Endodermal cell (in vitro differentiated cells): ENCODE results near the gene SERPINA5. TPM values are rescaled to one million over a fixed set of nuclear protein-coding genes. Genes with fewer than 3 reads are reported as not detected.

Source experiments
- DNase-seq: peaks from one replicate; pipeline ENCODE4 v3.0.0-alpha.2; 2017
- H3K27ac ChIP-seq: 2 replicates; pipeline ENCODE4 v1.5.1; 2013; ENCODE audit warnings: mild to moderate bottlenecking, low read depth, low read length, moderate library complexity
- H3K27me3 ChIP-seq: 2 replicates; pipeline ENCODE4 v1.6.1; 2013; ENCODE audit warnings: mild to moderate bottlenecking, low read length, moderate library complexity; ENCODE audit not compliant: insufficient read depth, control insufficient read depth, poor library complexity, severe bottlenecking
- H3K36me3 ChIP-seq: 2 replicates; pipeline ENCODE4 v1.7.0; 2013; ENCODE audit warnings: mild to moderate bottlenecking, low read length, moderate library complexity; ENCODE audit not compliant: control insufficient read depth, insufficient read depth
- H3K4me1 ChIP-seq: one replicate; pipeline ENCODE4 v1.7.0; 2013; ENCODE audit warnings: low read length; ENCODE audit not compliant: control insufficient read depth, insufficient read depth
- H3K4me3 ChIP-seq: 2 replicates; pipeline ENCODE4 v1.5.1; 2013; ENCODE audit warnings: mild to moderate bottlenecking, low read length, moderate library complexity
- H3K9ac ChIP-seq: 2 replicates; pipeline ENCODE4 v1.6.1; 2013; ENCODE audit warnings: mild to moderate bottlenecking, low read length, moderate library complexity; ENCODE audit not compliant: poor library complexity, severe bottlenecking; ENCODE audit errors: extremely low read depth
- H3K9me3 ChIP-seq: 2 replicates; pipeline ENCODE4 v1.6.1; 2013; ENCODE audit warnings: mild to moderate bottlenecking, low read length, moderate library complexity; ENCODE audit not compliant: control insufficient read depth
- H3K27ac Mint-ChIP-seq: 2 replicates; pipeline ENCODE4 v1.8.0; 2020; ENCODE audit warnings: mixed read lengths
- H3K27me3 Mint-ChIP-seq: 2 replicates; pipeline ENCODE4 v1.8.0; 2021; ENCODE audit warnings: mild to moderate bottlenecking, mixed read lengths; ENCODE audit not compliant: insufficient read depth
- H3K36me3 Mint-ChIP-seq: 2 replicates; pipeline ENCODE4 v1.8.0; 2020; ENCODE audit warnings: low read depth, mixed read lengths
- H3K4me1 Mint-ChIP-seq: 2 replicates; pipeline ENCODE4 v1.8.0; 2020; ENCODE audit warnings: mixed read lengths
- H3K4me3 Mint-ChIP-seq: 2 replicates; pipeline ENCODE4 v1.8.0; 2020; ENCODE audit warnings: mild to moderate bottlenecking, moderate library complexity, mixed read lengths
- H3K9me3 Mint-ChIP-seq: 2 replicates; pipeline ENCODE4 v1.8.0; 2020; ENCODE audit warnings: mild to moderate bottlenecking, mixed read lengths
- WGBS, 2 experiments: methylation state at CpG; one replicate each; pipeline versions ENCODE4 v1.1.5 to v1.1.7; 2013; ENCODE audit warnings: missing lambda C conversion rate in 2 of 2, mixed read lengths in 1 of 2; ENCODE audit not compliant: insufficient coverage in 1 of 2, insufficient read length in 1 of 2; 5-methylcytosine and 5-hydroxymethylcytosine counted together
- total RNA-seq, 2 donors: library from RNA; stranded (reverse); fragmentation: NEBNext Ultra II Directional in 1 of 2; extraction: Animal tissue kit (Norgen Biotek cat#: 25700) in 1 of 2; gene quantifications; 2 replicates in 1 of 2; 3 replicates in 1 of 2; pipeline ENCODE4 v1.2.1, GENCODE V29; 2021
- TF ChIP-seq, protein P1 (sequence below): fragments of 200-600 bp; sonication (generic); conservative IDR thresholded peaks from 2 replicates; pipeline ENCODE4 v1.5.0; 2021; ENCODE audit warnings: antibody characterized with exemption, mild to moderate bottlenecking

Gene SERPINA5
- total RNA-seq, 2 donors from 2014 or later = 1.5 to 2.8 TPM

DNA sequence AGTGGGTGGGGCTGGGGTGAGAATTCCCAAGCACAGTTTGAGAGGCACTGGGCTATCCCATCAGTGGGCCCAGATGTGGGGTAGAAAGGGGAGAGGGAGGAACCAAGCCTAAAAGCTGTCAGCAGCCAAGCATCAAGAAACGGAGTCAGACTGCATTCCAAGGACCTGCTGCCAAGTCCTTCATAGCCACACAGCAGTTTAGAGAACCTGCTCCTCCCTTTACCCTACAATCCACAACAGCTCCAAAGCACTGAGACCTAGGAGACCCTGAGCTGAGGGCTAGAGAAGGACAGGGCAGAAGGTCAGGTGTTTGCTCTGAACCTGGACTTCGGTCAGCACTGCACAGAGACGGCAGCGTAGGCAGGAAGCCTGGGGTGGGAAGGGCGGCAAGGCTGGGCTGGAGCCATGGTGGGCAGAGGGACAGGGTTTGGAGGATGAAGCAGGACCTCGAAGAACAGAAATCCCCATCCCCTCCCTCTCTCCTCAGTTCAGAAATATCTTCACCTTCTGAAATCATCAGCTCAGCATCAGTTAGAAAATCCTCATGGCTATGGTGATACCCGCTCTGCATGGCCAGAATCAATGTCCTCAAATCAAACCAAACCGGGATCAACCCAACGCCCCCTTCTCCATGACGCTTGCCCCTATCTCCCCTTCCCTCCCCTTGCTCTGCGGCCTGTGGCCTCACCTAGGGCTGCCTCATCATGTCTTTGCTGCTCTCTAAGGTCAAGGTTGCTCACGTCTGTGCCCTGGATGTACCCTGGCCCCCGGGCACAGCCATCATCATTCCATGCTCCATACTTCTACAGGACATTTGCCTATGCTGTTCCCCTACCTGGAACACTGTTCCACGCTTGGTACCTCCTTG lies 32.9 kb upstream of the SERPINA5 start:
- H3K27me3 ChIP-seq = no peaks in the 10 kb centered on the region
- no peak overlapping the region for H3K27ac Mint-ChIP-seq
- WGBS, 2 experiments = 92 to 93% methylated on average over 6 to 14 of the region's 14 CpGs
- no peaks in the 10 kb centered on the region for H3K4me1 Mint-ChIP-seq
- H3K27ac ChIP-seq = no peak overlapping the region
- H3K4me3 Mint-ChIP-seq = no peak overlapping the region
- H3K4me3 ChIP-seq = no peak overlapping the region
- H3K9me3 ChIP-seq = peaks cover 6% of the 10 kb centered on the region
- no peak overlapping the region for H3K9ac ChIP-seq
- TF ChIP-seq, protein P1, sequence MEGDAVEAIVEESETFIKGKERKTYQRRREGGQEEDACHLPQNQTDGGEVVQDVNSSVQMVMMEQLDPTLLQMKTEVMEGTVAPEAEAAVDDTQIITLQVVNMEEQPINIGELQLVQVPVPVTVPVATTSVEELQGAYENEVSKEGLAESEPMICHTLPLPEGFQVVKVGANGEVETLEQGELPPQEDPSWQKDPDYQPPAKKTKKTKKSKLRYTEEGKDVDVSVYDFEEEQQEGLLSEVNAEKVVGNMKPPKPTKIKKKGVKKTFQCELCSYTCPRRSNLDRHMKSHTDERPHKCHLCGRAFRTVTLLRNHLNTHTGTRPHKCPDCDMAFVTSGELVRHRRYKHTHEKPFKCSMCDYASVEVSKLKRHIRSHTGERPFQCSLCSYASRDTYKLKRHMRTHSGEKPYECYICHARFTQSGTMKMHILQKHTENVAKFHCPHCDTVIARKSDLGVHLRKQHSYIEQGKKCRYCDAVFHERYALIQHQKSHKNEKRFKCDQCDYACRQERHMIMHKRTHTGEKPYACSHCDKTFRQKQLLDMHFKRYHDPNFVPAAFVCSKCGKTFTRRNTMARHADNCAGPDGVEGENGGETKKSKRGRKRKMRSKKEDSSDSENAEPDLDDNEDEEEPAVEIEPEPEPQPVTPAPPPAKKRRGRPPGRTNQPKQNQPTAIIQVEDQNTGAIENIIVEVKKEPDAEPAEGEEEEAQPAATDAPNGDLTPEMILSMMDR = no peak
- no peaks in the 10 kb centered on the region for H3K36me3 ChIP-seq
- DNase-seq = peak; percentile 29
- H3K27me3 Mint-ChIP-seq = peaks cover 15% of the 10 kb centered on the region
- no peaks in the 10 kb centered on the region for H3K4me1 ChIP-seq
- no peaks in the 10 kb centered on the region for H3K36me3 Mint-ChIP-seq
- peaks cover 13% of the 10 kb centered on the region for H3K9me3 Mint-ChIP-seq

DNA sequence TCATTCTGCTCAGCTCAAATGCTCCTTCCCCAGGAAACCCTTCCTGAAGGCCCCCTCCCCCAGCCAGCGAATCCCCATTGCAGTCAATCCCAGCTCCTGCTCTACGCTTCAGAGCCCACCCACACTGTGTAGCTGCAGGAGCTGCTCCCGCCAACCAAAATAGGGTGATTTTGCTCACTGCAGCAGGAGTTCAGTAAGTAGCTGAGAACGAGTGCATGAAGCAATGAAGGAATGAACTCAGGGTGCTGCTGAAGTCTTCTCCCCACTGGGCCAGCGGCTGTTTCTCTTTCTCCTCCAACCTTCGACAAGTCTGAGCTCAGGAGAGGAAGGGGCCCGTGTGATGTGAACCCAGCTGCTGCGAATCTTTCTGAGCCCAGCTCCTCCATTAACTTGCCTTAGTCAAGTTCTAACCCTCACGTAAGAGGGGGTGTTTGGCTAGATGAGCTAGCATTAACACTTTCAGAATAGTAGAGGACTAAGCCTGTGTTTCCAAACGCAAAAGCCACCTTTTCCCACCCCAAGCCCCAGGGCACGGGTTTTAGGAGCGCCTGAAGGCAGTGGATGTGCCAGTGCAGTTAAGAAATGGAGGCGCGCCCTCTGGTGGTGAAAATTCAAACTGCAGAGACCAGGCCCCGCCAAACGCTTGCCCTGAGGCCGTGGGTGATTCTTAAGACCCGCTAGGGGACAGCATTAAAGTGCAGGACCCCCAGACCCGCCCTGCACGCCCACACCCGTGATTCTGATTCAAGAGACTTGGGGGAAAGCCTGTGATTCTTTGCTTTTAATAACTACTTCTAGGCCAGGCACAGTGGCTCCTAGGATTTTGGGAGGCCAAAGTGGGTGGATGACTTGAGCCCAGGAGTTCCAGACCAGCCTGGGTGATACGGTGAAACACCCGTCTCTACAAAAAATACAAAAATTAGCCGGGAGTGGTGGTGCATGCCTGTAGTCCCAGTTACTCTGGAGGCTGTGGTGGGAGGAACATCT lies 31.9 kb upstream of the SERPINA5 start:
- no peaks in the 10 kb centered on the region for H3K36me3 Mint-ChIP-seq
- H3K27me3 Mint-ChIP-seq = peaks cover 19% of the 10 kb centered on the region
- H3K4me1 Mint-ChIP-seq = no peaks in the 10 kb centered on the region
- Histone ChIP-seq H3K4me3 (no peak overlapping the region), H3K9me3 (peaks cover 13% of the 10 kb centered on the region), H3K27me3 (no peaks in the 10 kb centered on the region), H3K9ac (no peak overlapping the region), H3K36me3 (no peaks in the 10 kb centered on the region), H3K27ac (no peak overlapping the region), H3K4me1 (no peaks in the 10 kb centered on the region)
- H3K4me3 Mint-ChIP-seq = no peak overlapping the region
- 35 to 46% methylated on average over 14 to 23 of the region's 24 CpGs for WGBS, 2 experiments
- DNase-seq = peak; percentile 95
- TF ChIP-seq, protein P1 = peak; percentile 98
- peaks cover 17% of the 10 kb centered on the region for H3K9me3 Mint-ChIP-seq
- H3K27ac Mint-ChIP-seq = no peak overlapping the region

DNA sequence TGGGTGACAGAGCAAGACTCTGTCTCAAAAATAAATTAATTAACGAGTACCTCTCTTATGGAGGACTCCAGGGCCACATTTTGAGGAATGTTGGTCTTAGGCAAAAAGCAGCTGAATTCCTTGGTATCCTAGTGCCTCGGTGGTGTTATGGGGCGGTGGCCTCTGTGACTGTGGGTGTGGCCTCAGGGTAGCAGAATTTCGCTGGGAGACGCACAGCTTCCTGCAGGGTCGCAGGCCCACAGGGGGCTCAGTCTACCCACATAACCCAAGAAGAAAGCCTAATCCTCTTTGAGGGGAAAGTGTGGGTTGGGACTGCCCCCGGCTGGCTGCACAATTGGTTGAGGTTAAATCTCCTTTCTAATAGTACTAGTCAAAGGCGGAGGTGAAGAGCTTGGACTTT lies 31.2 kb upstream of the SERPINA5 start:
- H3K36me3 Mint-ChIP-seq = no peaks in the 10 kb centered on the region
- peak; percentile 52 for DNase-seq

More for the DNA sequence above, 31.2 kb upstream of the SERPINA5 start:
- Mint-ChIP-seq H3K9me3 (peaks cover 25% of the 10 kb centered on the region), H3K4me1 (no peaks in the 10 kb centered on the region), H3K27ac (no peak overlapping the region), H3K27me3 (peaks cover 21% of the 10 kb centered on the region), H3K4me3 (no peak overlapping the region)
- H3K9me3 ChIP-seq = peaks cover 21% of the 10 kb centered on the region
- H3K27me3 ChIP-seq = no peaks in the 10 kb centered on the region
- WGBS, 2 experiments = 83 to 93% methylated on average over 2 to 6 of the region's 8 CpGs
- H3K36me3 ChIP-seq = no peaks in the 10 kb centered on the region
- H3K4me1 ChIP-seq = no peaks in the 10 kb centered on the region
- H3K9ac ChIP-seq = no peak overlapping the region
- TF ChIP-seq, protein P1 = no peak
- no peak overlapping the region for H3K4me3 ChIP-seq
- no peak overlapping the region for H3K27ac ChIP-seq
